ENCODE results near the gene PCDHGA4. TPM values are rescaled to one million over a fixed set of nuclear protein-coding genes. Genes with fewer than 3 reads are reported as not detected.
"Not testable (repeated sequence)": the region's sequence is repeated elsewhere in the genome, so short reads cannot be mapped to it uniquely, and the experiment has no call there.

PCDHGA4 gene
- total RNA-seq, 2 donors from 2014 or later = 11.4 TPM

- Histone ChIP-seq H3K4me3 (peak within 1 kb of the TSS; percentile 41), H3K27ac (no peak within 1 kb of the TSS), H3K4me1 (ENCODE audit: control insufficient read depth in 1 of 2, low read depth in 2 of 2) (no peaks in the 10 kb centered on the region), H3K9me3 (peaks cover 93% of the 10 kb centered on the region), H3K27me3 (replicated peaks; ENCODE audit: insufficient read depth) (no peaks in the 10 kb centered on the region), H3K36me3 (no peaks in the 10 kb centered on the region)
- no peak for TF ChIP-seq CTCF (IDR thresholded peaks at IDR 0.05)
- ATAC-seq (ENCODE audit: insufficient number of reproducible peaks, low FRiP score, low read depth) (no peak), DNase-seq (ENCODE audit: low spot score) (no peak)
Observed at GRCh38 chr5:141369994-141370848, 15.4 kb downstream of the PCDHGA4 start, which contains the start of gene PCDHGB3. Gene PCDHGB3, plus strand, starts transcription at chr5:141370242. Its CDS starts 153 bp downstream, at chr5:141370395.

DNA sequence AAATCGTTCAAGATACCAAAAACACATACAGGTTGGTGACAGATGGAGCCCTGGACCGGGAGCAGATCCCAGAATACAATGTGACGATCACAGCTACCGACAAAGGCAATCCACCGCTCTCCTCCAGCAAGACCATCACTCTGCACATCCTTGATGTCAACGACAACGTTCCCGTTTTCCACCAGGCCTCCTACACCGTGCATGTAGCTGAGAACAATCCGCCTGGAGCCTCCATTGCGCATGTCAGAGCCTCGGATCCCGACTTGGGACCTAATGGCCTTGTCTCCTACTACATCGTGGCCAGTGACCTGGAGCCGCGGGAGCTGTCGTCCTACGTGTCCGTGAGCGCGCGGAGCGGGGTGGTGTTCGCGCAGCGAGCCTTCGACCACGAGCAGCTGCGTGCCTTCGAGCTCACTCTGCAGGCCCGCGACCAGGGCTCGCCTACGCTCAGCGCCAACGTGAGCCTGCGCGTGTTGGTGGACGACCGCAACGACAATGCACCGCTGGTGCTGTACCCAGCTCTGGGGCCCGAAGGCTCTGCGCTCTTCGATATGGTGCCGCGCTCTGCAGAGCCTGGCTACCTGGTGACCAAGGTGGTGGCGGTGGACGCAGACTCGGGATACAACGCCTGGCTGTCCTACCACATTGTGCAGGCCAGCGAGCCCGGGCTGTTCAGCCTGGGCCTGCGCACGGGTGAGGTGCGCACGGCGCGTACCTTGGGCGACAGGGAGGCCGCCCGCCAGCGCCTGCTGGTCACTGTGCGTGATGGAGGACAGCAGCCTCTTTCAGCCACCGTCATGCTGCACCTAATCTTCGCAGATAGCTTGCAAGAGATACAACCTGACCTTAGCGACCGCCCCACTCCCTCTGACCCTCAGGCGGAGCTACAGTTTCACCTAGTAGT, 17.0 kb downstream of the PCDHGA4 start:
- Histone ChIP-seq H3K36me3 (no peaks in the 10 kb centered on the region), H3K27me3 (replicated peaks; ENCODE audit: insufficient read depth) (no peaks in the 10 kb centered on the region), H3K4me3 (peak overlapping the region; percentile 24), H3K4me1 (ENCODE audit: control insufficient read depth in 1 of 2, low read depth in 2 of 2) (no peaks in the 10 kb centered on the region), H3K9me3 (peaks cover 89% of the 10 kb centered on the region), H3K27ac (no peak overlapping the region)
- no peak for TF ChIP-seq CTCF (IDR thresholded peaks at IDR 0.05)
- no peak for ATAC-seq (ENCODE audit: insufficient number of reproducible peaks, low FRiP score, low read depth)
- no peak for DNase-seq (ENCODE audit: low spot score)

DNA sequence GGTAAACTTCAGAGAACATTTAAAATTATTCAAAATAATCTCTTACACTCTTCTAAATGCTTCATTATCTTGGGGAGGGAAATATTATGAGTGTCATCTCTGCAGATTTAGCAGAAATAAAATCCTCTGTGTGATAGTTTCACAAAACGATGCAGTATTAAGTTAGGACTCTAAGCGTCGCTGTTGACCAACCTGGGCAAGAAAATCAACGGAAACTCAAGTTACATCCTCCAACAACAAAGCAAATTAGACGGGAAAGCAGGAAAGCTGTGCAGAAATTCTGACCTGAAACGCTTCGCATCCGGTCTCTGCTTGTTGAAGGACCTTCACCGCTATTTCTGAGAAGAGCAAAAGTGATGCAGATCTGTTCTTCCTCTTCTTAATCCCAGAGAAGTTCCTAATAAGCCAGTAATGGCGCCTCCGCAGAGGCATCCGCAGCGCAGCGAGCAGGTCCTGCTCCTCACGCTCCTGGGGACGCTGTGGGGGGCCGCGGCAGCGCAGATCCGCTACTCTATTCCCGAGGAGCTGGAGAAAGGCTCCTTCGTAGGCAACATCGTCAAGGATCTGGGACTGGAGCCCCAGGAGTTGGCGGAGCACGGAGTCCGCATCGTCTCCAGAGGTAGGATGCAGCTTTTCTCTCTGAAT, 19.0 kb downstream of the PCDHGA4 start, which contains the start of gene PCDHGA6:
PCDHGA6 (plus strand) TSS at position 219 of the 645 bp plus-strand sequence; CDS start at position 412, 193 bp downstream.
- H3K27me3 ChIP-seq (replicated peaks; ENCODE audit: insufficient read depth) = no peaks in the 10 kb centered on the region
- DNase-seq (ENCODE audit: low spot score) = no peak
- TF ChIP-seq CTCF (IDR thresholded peaks at IDR 0.05) = no peak
- no peaks in the 10 kb centered on the region for H3K4me1 ChIP-seq (ENCODE audit: control insufficient read depth in 1 of 2, low read depth in 2 of 2)
- no peak for ATAC-seq (ENCODE audit: insufficient number of reproducible peaks, low FRiP score, low read depth)
- H3K4me3 ChIP-seq = peak within 1 kb of the TSS; percentile 18
- peaks cover 94% of the 10 kb centered on the region for H3K9me3 ChIP-seq
- H3K27ac ChIP-seq = no peak within 1 kb of the TSS
- no peaks in the 10 kb centered on the region for H3K36me3 ChIP-seq

- H3K36me3 ChIP-seq = no peaks in the 10 kb centered on the region
- H3K27me3 ChIP-seq (replicated peaks; ENCODE audit: insufficient read depth) = no peaks in the 10 kb centered on the region
- H3K4me3 ChIP-seq = no peak overlapping the region
- H3K4me1 ChIP-seq (ENCODE audit: control insufficient read depth in 1 of 2, low read depth in 2 of 2) = no peaks in the 10 kb centered on the region
- H3K9me3 ChIP-seq = peaks cover 93% of the 10 kb centered on the region
- no peak for ATAC-seq (ENCODE audit: insufficient number of reproducible peaks, low FRiP score, low read depth)
- H3K27ac ChIP-seq = no peak overlapping the region
- DNase-seq (ENCODE audit: low spot score) = no peak
- TF ChIP-seq CTCF (IDR thresholded peaks at IDR 0.05) = no peak
Observed at GRCh38 chr5:141374627-141375026, 19.8 kb downstream of the PCDHGA4 start.

DNA sequence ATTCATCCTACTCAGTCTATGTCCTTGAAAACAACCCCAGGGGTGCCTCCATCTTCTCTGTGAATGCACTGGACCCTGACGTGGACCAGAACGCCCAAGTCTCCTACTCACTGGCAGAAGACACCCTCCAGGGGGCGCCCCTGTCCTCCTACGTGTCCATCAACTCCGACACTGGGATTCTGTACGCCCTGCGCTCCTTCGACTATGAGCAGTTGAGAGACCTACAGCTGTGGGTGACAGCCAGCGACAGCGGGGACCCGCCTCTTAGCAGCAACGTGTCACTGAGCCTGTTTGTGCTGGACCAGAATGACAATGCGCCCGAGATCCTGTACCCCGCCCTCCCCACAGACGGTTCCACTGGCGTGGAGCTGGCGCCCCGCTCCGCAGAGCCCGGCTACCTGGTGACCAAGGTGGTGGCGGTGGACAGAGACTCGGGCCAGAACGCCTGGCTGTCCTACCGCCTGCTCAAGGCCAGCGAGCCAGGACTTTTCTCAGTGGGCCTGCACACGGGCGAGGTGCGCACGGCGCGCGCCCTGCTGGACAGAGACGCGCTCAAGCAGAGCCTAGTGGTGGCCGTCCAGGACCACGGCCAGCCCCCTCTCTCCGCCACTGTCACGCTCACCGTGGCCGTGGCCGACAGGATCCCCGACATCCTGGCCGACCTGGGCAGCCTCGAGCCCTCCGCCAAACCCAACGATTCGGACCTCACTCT, 20.8 kb downstream of the PCDHGA4 start:
- peaks cover 90% of the 10 kb centered on the region for H3K9me3 ChIP-seq
- not testable (repeated sequence) for H3K4me3 ChIP-seq; H3K27ac ChIP-seq; H3K4me1 ChIP-seq (ENCODE audit: control insufficient read depth in 1 of 2, low read depth in 2 of 2); H3K27me3 ChIP-seq (replicated peaks; ENCODE audit: insufficient read depth); ATAC-seq (ENCODE audit: insufficient number of reproducible peaks, low FRiP score, low read depth); DNase-seq (ENCODE audit: low spot score); H3K36me3 ChIP-seq

Data from thoracic aorta (tissue), 2 donors.